SHP77 (cell line): Measurements from ENCODE around the gene CAB39.

Source experiments
- DNase-seq, 2 experiments: peaks; one replicate each; lab custom pipeline; 2025; lab: John Stamatoyannopoulos, UW

Gene CAB39

DNA sequence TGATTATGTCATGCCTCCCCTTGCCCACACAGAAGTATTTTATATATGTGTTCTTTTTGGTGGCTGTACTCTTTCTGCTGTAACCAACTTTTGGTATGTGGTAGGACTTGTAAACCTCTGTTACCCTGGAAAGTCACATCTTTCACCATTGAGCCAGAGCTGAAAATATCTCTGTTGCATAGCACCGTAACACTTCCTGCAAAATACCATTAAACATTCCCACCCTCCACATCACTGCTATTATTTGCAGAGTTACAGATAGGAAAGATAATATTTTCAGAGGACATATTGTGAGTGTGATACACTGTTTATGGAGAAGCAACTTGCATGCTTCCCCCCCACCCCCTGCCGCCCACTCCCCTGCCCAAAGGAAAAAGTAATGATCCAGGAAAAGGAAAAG is 44.8 kb downstream of the CAB39 start:
- DNase-seq, result no peak

DNA sequence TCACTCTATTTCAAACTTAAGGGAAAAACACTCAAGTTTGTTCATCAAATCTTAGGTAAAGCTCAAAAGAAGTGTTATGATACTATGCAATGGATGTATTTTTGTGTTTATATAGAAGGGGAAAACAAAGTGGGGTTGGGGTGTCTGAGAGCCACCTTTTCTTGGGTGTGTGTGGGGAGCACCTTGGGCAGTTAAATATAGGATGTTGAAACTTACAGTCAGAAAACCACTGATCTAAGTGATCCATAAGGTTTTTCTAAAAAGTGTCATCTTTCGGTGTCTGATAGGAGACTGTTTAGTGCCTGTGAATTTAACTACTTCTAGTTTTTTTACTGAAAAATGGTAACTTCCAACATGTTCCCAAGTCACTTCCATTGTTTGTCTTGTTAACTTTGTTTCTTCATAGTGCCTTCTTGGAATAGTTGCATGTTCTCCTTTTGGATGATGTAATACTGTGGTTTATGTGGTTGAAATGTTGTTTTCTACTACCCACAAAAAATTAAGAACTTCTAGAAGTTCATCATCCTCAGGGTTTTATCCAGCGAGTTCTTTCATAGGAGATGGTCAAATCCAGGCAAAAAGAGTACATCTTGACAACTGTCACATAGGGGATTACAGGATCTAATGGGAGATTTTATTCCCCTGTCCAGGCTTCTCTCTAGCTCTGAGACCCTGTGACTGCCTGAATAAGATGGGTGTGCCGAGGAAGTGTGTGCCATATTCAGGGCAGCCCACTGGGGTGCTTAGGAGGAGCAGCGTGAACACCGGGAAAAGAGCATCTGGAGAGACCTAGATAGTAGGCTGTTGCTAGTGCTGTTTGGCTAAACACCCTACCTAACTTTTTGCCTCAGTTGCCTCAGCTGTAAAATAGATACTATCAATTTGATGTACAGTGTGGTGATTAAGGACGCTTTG is 46.2 kb downstream of the CAB39 start:
- DNase-seq, result no peak

DNA sequence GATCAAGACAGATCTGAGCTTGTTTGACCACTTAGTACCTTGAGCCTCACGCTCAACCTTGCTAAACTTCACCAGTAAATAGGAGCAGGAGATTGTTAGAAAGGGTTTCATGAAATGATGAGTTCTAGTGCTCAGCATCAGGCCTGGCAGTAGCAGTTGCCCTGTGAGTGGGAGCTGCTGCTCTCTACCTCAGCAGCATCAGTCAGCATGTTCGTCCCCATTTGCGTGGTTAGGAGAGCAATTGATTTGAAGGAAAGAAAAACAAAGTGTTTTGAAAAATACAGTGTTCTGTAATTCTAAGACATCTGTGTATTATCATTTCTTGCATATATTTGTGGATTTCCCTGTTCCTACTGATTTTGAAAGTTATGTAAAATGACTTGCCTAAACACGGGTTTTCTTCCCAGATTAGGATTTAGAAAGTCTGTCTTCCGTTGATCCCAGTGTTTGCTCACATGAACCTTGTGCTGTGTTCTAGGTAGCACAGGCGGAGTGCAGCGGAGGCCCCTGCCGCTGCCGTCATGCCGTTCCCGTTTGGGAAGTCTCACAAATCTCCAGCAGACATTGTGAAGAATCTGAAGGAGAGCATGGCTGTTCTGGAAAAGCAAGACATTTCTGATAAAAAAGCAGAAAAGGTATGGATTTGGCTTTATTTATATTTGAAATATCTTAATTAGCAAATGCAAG is 47.0 kb downstream of the CAB39 start:
- no peak for DNase-seq

DNA sequence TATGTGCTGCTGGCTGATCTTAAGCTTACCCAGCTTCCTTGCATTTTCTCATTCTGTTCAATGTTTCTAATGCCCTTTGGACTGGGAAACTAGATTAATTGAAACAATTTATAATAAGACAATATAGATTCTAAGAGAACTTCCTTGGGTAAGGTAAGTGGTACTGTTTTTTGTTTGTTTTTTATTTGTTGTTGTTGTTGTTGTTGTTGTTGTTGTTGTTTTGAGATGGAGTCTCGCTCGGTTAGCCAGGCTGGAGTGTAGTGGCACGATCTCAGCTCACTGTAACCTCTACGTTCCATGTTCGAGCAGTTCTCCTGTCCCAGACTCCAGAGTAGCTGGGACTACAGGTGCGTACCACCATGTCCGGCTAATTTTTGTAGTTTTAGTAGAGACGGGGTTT is 49.1 kb downstream of the CAB39 start:
- no peak for DNase-seq

DNA sequence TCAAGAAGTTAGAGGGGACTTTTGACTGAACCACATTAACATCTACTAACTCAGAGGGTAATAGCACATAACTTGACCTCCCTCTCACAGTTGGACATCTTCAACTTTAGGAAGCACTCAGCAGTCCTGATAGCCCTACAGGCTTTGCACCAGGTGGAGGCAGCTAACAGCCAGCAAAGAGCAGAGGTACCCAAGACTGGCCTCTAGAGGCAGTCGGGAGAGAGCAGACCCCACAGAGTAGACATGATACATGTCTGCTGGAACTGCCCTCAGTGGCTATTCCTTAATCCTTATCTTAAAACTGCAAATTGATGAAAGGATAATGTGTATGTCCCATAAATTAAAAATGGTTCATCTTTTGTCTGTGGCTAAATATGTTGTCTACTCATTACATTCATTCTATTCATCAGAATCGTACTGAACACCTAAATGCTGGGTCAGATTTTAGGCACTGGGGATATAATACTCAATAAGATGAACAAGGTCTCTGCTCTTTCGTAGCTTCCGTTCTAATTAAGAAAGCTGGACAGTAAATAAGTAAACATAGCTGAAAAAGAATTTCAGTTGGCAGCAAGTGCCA is 49.8 kb downstream of the CAB39 start:
- DNase-seq, result peak; percentile 5 to 34

DNA sequence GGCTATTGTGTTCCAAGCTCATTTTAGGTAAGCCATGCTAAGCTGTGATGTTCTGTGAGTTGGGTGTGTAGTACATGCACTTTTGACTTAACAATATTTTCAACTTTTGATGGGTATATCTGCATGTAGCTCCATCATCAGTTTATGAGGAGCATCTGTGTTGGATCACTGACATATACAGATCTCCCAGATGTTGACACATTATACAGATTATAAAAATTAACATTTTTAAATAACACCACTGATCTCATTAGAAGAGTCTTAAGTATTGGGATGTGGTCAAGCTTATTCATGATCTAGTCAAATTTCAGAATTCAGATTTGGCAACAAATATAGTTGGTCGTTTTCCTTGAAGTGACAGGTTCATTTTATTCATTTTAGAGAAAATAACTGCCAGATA is 51.7 kb downstream of the CAB39 start:
- DNase-seq, result no peak

DNA sequence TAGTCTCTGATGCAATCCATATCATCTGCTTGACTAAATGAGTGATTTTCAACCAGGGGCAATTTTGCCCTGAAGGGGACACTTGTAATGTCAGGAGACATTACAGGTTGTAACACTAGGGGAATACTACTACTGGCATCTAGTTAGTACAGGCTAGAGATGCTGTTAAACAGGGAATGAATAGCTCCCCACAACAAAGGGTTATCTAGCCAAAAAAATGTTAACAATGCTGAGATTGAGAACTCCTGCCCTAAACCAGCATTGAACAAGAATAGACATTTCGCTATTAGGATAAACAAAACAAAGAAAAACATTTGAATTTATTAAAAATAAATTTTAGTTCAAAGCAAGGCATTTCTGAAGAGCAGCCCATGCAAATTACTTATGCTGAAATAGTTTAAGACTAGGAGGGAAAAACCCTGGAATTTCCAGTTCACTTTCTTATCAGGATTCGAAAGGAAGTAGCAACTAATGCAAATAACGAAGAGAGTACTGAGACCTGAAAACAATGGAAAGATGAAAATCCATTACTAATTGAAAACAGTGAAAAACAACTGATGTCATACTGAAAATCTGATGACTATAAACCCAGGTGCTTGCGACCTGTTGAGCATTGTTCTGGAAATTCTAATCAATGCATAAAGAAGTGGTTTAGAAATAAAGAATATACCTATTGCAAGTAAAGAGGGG is 53.1 kb downstream of the CAB39 start:
- DNase-seq, result no peak

DNA sequence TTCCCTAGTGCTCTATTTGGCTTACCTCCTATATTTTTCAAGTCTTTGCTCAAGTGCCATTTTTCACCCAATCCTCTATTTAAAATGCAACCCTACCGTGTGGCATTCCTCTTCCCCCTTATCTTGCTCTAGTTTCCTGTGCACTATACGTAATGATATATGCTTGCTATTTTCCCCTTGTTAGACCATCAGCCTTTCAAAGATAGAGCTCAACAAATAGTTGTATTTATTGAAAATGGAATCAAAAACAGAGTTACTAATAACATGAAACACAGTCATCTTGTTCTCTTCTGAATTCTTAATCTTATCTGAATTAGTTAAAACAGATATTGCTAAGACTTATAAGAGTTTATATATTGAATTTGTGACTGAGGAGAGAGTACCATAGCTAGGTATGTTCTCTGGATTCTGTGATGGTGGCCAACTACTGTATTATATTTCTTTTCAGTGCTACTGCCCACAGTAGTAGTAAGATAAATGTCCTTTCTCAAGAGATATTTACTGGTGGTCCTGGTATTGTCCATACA is 55.3 kb downstream of the CAB39 start:
- DNase-seq, result no peak

DNA sequence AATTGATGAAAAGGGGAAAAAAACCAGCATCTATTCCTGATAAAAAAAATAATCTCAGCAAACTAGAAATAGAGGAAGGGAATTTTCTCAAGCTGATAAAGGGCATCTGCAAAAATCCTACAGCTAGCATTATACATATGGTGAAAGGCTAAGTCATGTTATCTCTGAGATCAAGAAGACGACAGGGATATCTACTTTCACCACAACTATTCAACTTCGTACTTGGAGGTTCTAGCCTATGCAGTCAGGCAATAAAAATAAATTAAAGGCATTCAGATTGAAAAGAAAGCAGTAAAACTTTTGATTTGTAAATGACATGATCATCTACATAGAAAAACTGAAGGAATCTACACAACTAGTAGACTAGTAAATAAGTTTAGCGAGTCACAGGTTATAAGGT is 58.2 kb downstream of the CAB39 start:
- DNase-seq, result no peak

DNA sequence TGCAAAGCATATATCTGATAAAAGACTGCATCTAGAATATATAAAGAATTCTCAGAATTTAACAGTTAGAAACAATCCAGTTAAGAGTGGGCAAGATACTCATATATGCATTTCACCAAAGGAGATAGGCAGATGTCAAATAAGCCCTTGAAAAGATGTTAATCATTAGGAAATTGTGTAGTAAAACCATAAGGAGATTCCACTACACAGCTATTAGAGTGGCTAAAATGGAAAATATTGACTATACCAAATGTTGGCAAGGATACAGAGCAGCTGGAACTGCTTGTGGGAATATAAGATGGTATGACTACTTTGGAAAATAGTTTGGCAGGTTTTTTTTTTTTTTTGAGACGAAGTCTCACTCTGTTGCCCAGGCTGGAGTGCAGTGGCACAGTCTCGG is 59.5 kb downstream of the CAB39 start:
- DNase-seq, result no peak

DNA sequence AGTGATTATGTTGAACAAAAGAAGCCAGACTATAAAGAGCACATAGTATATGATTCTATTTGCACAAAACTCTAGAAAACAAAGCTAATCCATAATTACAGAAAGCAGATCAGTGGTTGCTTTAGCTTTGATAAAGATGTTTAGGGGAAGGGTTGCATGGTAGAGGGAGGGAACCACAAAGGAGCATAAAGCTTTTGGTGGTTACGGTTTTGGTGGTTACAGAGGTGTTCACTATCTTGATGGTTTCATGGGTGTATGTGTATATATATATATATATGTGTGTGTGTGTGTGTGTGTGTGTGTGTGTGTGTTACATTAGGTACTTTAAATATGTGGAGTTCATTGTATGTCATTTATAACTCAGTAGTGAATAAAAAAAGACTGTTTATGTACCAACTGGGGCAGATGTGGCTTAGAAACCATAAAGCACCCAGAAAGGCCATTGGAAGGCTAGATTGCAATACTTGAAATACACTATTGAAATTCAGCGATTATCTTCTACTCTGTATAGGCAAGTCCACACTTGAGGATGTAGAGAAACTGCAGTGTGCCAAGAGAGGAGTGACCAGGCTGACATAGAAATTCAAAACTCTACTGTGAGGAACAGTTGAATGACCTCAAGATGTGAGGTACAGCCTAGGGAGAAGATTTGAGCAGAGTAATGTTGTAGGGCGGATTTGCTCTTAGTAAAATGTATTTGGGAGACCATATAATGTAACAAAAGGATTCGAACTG is 60.6 kb downstream of the CAB39 start:
- no peak for DNase-seq

DNA sequence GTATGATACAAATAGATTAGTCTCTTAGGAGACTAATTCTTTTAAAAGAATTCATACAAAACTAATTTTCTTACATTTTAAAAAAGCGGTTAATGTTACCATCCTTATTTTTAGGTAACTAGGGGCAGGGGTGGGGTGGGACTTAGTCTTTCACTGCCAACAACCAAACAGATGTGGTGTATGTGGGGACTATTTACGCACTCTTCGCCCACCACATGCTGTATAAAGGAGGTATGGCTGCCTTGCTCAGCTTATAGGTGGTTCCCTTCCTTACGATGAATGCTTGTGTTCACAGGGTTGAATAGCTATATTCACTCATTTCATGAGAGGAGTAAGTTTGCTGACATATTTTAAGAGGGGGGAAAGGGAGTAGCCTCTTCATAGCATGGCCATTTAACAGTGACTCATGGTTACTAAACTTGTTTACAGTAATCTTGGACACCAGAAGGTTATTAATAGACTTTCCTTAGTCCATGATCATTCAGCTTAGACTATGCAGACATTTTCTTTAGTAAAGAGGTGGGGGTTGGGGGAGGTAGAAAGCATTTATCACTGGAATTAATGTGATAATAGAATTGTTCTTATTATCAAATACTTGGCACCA is 61.8 kb downstream of the CAB39 start:
- no peak for DNase-seq

DNA sequence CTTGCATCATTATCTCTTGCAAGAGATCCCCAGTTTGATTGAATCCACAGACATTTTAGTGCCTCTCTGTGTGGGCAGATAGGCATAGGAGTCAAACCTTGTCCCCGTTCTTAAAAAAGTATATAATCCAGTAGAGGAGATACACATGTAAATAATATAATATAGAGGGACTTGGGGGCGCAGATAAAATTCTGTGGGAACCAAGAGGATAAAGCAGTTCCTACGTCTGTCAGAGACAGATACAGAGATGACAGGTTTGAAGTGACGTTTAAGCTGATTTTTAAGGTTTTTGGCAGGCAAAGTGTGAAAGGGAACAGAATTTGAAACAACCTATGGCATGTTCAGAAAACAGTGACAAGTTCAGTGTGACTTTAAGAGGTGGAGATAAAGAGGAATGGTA is 63.1 kb downstream of the CAB39 start:
- no peak for DNase-seq

DNA sequence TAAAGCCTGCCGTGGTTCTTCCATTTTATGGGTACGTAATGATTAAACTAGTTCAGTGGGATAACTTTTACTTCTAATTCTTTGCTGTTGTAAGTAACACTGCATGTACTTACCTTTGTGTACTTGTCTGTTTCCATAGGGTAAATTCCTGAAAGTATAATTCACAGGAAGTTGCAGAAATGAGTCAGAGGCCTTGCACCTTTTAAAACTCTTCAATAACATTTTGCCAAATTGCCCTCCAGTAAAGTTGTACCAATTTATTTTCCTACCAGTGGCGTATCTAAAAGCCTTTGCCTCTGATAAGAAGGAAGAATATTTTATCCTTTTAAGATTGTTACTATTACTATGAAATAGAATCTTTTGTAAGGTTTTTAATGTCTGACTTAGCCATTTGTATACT is 65.1 kb downstream of the CAB39 start:
- DNase-seq, result no peak

DNA sequence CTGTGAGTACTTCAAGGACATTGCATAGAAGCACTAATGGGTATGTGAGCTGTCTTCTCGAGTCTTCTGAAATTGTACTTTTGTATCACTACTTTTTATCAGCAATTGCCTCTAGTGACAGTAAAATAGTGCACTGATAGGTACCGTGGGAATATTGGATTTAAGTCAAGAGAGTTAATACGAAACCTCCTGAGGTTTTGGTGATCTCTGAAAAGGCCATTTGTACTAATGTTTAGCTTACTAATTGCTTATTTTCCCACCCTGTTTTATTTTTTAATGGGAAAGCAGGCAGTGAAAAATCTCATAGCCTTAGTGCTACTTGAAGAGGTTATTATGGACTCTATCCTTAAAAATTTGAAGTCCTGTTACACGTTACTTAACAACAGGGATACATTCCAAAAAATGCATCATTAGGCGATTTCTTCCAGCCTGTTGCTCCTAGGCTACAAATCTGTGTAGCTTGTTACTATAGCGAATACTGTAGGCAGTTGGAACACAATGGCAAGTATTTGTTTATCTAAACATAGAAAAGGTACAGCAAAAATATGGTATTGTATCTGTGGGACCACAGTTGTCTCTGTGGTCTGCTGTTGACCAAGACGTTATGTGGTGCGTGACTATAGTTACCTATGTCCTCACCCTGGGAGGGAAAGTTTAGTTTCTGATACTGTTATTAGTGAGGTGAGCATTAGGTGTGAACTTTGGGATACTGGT is 65.9 kb downstream of the CAB39 start:
- no peak for DNase-seq

DNA sequence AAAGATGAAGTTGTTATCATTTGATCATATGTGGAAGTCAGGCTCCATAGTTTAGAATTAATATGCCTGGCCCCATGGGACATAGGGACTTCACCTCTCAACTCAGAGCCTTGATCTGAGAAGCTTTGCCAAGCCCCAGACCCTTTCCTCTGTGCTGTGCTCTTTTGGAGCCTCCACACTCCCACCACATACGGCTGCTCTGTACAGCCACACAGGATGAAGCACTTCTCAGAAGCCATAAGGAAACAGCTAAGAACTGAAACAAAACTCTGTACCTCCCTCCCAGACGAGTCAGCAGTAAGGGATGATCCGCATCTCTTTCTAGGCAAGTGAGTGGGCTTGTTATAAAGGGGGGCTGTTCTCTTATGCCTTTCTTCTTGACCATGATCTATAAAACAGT is 66.5 kb downstream of the CAB39 start:
- no peak for DNase-seq

DNA sequence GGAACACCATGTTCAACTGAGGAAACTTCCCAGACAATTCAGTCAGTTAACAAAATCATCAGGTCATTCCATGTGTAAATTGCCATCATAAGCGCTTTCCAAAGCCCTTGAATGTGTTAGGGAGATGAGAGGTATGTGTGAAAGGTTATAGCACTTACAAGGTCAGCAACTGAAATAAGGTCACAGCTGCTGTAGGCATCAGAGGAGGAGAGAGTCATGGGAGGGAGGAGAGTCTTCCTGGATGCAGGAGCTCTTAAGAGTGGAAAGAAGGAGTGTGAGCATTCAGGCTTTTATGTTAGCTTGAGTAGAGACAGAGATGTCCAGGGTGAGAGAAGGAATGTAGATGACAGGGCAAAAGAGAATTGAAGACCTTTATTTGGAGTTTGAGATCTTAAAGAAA is 67.0 kb downstream of the CAB39 start:
- no peak for DNase-seq

DNA sequence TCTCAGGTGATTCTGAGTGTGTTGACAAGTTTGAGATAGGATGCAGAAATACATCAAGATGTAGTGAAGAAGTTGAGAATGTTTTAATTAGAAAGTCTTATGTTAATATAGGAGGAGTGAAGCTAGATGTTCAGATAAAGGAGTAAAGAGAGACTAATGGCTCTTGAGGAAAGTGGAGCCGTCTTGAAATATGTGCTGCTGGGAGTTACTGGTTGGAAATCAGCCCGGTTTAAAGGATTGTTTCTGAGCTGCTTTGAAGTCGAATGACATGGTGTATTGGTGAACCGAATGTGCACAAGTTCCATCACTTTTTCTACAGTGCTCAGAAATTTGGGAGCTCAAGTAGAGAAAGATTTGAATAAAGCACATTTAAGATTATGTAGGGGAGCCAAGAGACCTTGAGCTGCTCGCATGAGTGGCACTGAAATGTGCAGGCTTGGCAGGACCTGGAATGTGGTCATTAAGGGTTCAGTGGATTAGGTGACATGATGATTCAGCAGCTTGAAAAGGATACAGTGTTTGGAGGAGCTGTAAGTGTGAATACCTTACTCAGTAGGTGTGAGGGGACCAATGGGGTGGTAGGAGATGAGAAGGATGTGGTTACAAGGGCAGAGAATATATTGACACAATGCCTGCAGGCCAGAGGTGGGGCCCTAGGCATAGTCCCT is 68.6 kb downstream of the CAB39 start:
- no peak for DNase-seq

DNA sequence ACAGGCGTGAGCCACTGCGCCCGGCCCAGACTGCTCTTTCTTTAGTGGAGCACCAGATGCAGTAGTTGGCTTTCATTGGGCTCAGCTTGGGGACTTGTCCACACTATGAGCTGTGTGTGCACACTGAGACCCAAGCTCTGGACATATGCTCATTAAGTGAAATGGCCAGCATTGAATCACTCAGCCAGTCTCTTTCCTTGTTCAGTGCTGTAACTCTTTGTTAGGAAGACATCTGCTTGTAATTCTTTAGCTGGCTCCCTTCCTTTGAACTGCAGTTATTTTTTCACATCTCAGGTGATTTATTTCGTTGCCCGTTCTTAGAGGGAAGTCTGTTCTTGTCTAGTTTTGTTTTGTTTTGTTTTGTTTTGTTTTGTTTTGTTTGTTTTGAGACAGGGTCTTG is 70.5 kb downstream of the CAB39 start:
- DNase-seq, result no peak

DNA sequence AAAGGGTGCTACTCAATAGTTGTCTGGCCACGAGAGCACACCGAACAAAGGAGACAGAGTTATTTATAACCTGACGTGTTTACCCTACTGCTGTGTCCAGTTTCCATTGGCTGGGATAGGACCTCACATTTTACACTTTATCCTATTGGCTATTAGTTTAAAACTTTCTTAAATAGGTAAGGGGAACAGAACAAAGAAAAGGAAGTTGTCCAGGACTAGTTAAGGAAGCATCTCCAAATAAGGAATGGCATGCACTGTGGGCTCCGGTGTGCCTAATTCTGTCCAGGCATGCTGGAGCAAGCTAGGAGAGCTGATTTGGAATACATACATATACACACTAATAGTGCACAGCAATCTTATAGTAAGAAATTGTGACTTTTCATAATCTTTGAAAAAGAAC is 72.2 kb downstream of the CAB39 start:
- DNase-seq, result no peak
